ENCODE results near the gene VWA8.

Gene VWA8

GRCh38 chr13:41960637-41961465 is at the start of gene VWA8:
Gene VWA8 (minus strand): TSS chr13:41961109. CDS start chr13:41961015, 94 bp downstream.
- peak; percentile 86 to 88 for DNase-seq

GRCh38 chr13:42009057-42009456 is 48.1 kb upstream of the VWA8 start:
- DNase-seq: no peak

GRCh38 chr13:42007844-42008243 is 46.9 kb upstream of the VWA8 start:
- no peak for DNase-seq

- DNase-seq: no peak
These were observed 41.2 kb upstream of the VWA8 start for GRCh38 chr13:42002066-42002465.

GRCh38 chr13:42001580-42001979 is 40.7 kb upstream of the VWA8 start:
- DNase-seq: no peak

- no peak for DNase-seq
These were observed 39.9 kb upstream of the VWA8 start for GRCh38 chr13:42000846-42001245.

- no peak for DNase-seq
These were observed 36.5 kb upstream of the VWA8 start for GRCh38 chr13:41997396-41997795.

GRCh38 chr13:41995946-41996345 is 35.0 kb upstream of the VWA8 start:
- DNase-seq: peak in 1 of 2 donors; percentile 43

GRCh38 chr13:41995336-41995735 is 34.4 kb upstream of the VWA8 start:
- DNase-seq: no peak

- no peak for DNase-seq
These were observed 33.8 kb upstream of the VWA8 start for GRCh38 chr13:41994696-41995095.

- DNase-seq: no peak
These were observed 31.0 kb upstream of the VWA8 start for GRCh38 chr13:41991936-41992335.

- no peak for DNase-seq
These were observed 27.3 kb upstream of the VWA8 start for GRCh38 chr13:41988244-41988643.

- DNase-seq: no peak
These were observed 25.0 kb upstream of the VWA8 start for GRCh38 chr13:41985788-41986508.

GRCh38 chr13:41981951-41982715 is 21.2 kb upstream of the VWA8 start:
- no peak for DNase-seq

GRCh38 chr13:41978007-41978406 is 17.1 kb upstream of the VWA8 start:
- no peak for DNase-seq

GRCh38 chr13:41976476-41976875 is 15.6 kb upstream of the VWA8 start:
- DNase-seq: no peak

GRCh38 chr13:41974262-41974900 is 13.5 kb upstream of the VWA8 start:
- DNase-seq: no peak

GRCh38 chr13:41973247-41973741 is 12.4 kb upstream of the VWA8 start:
- DNase-seq: no peak

- no peak for DNase-seq
These were observed 10.9 kb upstream of the VWA8 start for GRCh38 chr13:41971848-41972247.

- no peak for DNase-seq
These were observed 10.0 kb upstream of the VWA8 start for GRCh38 chr13:41970918-41971317.

- no peak for DNase-seq
These were observed 9.1 kb upstream of the VWA8 start for GRCh38 chr13:41970022-41970421.

- no peak for DNase-seq
These were observed 8.2 kb upstream of the VWA8 start for GRCh38 chr13:41969072-41969471.

- DNase-seq: no peak
These were observed 5.8 kb upstream of the VWA8 start for GRCh38 chr13:41966671-41967070.
